Iris pigment epithelial cell (primary cell): Measurements from ENCODE around the gene SBNO1.
"Not testable (repeated sequence)": the region's sequence is repeated elsewhere in the genome, so short reads cannot be mapped to it uniquely, and the experiment has no call there.

Experiments
- DNase-seq: peaks from one replicate; pipeline ENCODE4 v3.0.0-alpha.2; 2011; ENCODE audit warnings: low read depth

The SBNO1 gene

GRCh38 chr12:123270214-123271000 is 94.2 kb downstream of the SBNO1 start:
- DNase-seq: peak; percentile 34

DNA sequence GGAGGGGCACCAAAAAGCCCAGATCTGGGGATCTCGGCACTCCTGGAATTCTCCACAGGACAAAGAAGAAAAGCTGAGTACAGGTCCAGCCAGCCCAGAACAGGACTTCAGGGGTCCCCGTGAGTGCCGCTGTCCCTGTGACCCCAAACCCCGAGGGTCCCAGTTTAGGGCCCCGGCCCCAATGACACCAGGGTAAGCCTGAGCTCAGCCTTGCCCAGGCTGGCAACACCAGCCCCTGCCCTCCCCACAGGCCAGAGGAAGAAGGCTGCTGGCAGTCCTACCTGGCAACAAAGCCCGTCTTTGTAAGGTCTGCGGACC is 94.8 kb downstream of the SBNO1 start:
- no peak for DNase-seq

- DNase-seq: peak; percentile 57
Measured at GRCh38 chr12:123269395-123269892, 95.2 kb downstream of the SBNO1 start.

- no peak for DNase-seq
Measured at GRCh38 chr12:123268850-123269249, 95.8 kb downstream of the SBNO1 start.

DNA sequence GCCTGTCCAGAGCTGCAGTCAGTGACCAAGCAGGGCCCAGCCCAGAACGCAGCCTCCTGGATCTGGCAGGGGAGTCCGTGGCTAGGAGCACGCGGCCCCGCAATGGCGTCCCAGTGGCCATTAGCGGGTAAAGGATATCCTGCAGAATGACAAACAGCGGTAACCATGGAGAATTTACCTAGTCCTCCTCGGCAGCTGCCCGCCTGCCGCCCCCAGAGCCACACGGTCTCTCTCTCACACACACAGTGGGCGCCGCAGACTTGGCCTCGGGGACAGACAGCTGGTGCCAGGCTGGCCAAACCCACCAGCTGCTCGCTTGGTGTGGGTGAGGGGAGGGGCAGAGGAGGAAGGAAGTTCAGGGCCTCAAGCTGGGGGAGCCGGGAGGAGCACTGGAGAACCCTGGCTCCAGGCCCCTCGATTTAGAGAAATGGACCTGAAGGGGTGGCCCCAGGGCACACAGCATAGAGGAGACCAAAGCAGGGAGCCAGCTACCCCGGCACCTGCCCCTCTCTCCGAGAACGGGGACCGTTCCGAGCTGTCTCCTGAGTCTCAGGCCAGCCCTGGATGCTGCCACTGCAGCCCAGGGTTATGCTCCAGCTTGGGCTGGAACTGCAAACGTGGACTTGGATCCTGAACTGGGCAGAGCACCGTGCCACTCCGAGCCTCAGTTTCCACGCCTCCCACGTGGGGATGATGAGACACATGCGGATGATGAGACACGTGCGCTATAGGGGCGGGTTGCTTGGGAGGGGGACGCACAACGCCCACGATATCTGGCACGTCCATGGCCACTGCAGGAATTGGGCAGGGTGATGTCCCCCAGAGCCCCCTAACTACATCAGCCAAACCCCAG is 96.4 kb downstream of the SBNO1 start:
- no peak for DNase-seq

GRCh38 chr12:123267335-123267920 is 97.2 kb downstream of the SBNO1 start:
- no peak for DNase-seq

GRCh38 chr12:123266679-123267277 is 97.9 kb downstream of the SBNO1 start:
- DNase-seq: no peak

DNA sequence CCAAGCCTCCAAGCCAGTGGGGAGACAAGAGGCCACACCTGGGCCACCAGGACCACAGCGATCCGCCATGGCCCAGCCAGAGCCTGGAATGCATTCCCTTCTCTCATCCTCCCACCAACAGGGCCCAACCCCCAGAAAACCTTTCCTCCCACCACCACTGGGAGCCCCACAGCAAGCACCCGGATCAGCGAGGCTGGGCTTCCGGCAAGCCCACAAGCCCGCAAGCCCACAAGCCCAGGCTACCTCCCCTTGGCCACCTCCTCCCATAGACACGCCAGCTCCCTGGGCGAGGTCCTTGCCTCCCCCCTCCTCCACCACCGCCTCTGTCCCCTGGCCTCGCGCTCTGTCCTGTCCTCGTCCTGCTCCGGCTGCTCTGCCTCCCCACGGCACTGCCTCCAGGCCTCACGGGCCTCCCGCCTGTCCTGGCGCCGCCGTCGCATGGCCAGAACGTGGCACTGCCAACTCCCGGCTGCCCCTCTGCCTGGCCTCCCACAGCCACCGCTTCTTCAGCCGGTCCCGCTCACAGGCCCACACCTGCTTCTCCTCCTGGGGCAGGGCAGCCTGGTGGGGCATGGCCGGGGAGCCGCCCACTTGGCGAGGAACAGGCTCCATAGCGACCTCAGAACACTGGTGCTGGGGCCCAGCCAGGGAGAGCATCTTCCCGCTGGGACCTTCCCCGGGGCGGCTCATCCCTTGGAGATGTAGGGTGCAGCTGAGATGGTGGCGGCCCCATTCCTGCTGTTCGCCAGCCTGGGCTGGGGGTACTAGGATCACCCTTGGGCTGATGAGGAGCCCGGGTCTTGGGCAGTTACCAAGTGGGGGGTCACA is 98.6 kb downstream of the SBNO1 start:
- no peak for DNase-seq

DNA sequence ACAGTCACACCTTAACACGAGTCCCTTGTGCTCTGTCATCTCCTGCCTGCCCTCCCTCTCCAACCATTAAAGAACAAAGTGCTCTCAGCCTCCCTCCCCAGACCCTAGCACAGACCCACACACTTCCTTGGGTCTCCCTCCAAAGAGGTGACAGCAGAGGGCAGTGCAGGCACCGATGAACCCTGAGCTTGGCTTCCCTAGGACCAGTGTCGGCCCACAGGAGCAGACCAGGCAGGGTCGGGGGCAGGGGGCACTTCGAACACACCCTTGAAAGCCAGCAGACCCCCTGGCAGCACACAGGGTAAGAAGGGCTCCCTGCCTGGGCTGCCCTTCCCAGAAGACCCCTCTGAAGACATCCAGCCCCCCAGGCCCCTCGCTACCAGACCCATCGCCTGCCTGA is 100.0 kb downstream of the SBNO1 start:
- no peak for DNase-seq

- no peak for DNase-seq
Measured at GRCh38 chr12:123263196-123263817, 101.3 kb downstream of the SBNO1 start.

DNA sequence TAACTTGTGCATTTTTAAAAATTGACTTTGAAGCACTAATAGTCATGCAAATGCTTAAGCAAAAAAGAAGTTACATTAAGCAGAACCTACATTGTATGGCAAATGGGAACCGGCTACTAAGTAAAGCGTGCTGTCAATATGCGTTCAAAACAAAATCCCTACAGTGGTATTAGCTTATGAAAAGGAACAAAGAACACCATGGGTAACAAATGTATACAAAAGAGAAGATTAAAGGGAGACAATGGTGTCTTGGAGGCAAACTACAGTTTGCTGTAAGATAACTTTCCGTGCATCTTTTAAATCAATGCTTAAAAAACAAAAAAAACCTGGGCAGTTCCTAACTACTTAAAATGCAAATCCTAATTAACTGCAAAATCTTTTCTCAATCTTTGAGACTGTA is 103.5 kb downstream of the SBNO1 start:
- no peak for DNase-seq

DNA sequence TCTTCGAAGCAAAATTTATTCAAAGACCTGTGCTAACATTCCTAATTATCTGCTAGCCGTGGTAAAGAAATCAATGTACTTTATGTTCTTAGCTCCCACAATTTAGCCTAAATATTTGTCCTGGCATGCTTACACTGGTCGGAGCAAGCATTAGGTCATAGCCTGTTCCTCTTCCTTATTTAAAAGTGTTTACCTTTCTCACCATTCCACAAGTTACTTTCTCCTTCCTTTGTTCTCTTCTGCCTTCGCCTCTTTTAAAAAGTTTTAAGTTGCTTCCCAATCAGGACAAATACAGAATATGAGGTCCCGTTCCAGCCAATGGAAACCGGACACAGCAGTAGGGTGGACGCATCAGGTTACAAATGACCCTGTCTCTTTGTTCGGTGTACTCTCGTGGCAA is 104.6 kb downstream of the SBNO1 start:
- no peak for DNase-seq

GRCh38 chr12:123258593-123258992 is 106.1 kb downstream of the SBNO1 start:
- no peak for DNase-seq

- no peak for DNase-seq
Measured at GRCh38 chr12:123254853-123255446, 109.7 kb downstream of the SBNO1 start.

DNA sequence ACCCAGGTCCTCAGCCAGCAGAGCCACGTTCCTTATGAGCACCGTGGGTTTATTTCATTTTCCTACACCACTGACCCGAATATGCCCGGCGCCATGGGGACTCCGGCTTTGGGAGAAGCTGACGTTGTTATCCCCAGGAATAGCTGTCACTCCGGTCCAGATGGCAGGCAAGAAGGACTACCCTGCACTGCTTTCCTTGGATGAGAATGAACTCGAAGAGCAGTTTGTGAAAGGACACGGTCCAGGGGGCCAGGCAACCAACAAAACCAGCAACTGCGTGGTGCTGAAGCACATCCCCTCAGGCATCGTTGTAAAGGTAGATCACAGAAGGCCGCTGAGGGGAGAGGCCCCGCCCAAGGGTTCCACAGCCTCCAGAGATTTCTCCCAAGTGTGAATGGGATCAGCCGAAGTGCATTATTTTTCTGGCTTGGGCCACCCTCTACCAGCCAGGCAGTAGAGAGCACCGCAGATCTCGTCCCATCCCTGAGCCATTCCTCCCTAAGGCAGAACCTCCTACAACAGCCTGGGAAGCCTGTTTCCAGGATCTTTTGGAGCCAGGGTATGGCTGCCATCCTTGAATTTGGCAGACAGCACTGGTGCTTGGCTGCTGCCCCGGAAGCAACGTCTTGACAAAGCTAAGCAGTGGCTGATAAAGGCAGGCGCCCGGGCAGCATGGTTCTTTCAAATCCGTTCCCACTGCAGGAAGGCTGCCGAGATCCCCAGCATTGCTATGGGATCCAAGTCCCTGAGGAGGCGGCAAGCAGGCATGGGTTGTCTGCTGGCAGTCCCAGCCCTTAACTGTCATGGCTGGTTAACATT is 110.8 kb downstream of the SBNO1 start:
- no peak for DNase-seq

DNA sequence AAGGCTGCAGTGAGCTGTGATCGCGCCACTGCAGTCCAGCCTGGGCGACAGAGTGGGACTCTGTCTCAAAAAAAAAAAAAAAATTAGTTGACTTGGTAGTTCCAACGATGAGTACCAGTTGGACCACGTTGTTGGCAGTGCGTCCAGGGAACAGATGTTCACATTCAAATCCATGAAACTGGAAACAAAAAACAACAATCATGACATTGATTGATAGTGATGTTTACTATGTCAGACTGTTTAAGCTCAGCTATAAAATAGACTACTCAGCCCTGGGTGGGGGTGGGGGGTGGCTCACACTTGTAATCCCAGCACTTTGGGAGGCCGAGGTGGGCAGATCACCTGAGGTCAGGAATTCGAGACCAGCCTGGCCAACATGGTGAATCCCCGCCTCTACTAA is 112.3 kb downstream of the SBNO1 start:
- DNase-seq: not testable (repeated sequence)

GRCh38 chr12:123251403-123252076 is 113.1 kb downstream of the SBNO1 start:
- DNase-seq: no peak

DNA sequence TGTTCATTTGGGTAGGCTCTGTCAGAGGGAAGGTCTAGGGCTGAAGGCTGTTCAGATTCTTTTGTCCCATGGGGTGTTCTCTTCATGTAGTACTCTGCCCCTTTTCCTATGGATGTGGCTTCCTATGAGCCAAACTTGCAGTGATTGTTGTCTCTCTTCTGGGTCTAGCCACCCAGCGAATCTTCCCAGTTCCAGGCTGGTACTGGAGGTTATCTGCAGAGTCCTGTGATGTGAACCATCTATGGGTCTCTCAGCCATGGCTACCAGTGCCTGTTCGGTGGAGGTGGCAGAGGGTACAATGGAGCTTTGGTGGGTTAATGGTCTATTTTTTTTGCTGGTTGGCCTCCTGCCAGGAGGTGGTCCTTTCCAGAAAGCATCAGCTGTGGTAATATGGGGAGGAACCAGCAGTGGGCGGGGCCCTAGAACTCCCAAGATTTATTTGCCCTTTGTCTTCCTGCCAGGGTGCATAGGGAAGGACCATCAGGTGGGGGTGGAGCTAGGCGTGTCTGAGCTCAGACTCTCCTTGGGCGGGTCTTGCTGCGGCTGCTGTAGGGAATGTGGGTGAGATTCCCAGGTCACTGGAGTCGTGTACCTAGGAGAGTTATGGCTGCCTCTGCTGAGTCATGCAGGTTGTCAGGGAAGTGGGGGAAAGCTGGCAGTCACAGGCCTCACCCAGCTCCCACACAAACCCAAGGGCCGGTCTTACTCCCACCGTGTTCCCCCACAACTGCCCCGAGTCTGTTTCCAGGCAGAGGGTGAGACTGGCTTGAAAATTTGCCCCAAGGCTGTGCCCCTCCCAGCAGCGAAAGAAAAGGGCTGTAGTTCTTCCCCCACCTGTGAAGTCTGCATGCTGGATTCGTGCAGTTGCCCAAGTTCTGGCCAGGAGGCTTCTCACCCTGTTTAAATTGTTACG is 113.9 kb downstream of the SBNO1 start:
- no peak for DNase-seq
